Midbrain (tissue), 1 donor: ENCODE data around the gene EMC6.

Experiments
- DNase-seq: peaks from one replicate; lab custom pipeline; 2025; lab: John Stamatoyannopoulos, UW

The EMC6 gene

GRCh38 chr17:3656353-3656752, 12.3 kb upstream of the EMC6 start:
- DNase-seq, result no peak

GRCh38 chr17:3656755-3657587, 11.6 kb upstream of the EMC6 start:
- no peak for DNase-seq

- no peak for DNase-seq
These were observed 11.1 kb upstream of the EMC6 start for GRCh38 chr17:3657588-3657869.

DNA sequence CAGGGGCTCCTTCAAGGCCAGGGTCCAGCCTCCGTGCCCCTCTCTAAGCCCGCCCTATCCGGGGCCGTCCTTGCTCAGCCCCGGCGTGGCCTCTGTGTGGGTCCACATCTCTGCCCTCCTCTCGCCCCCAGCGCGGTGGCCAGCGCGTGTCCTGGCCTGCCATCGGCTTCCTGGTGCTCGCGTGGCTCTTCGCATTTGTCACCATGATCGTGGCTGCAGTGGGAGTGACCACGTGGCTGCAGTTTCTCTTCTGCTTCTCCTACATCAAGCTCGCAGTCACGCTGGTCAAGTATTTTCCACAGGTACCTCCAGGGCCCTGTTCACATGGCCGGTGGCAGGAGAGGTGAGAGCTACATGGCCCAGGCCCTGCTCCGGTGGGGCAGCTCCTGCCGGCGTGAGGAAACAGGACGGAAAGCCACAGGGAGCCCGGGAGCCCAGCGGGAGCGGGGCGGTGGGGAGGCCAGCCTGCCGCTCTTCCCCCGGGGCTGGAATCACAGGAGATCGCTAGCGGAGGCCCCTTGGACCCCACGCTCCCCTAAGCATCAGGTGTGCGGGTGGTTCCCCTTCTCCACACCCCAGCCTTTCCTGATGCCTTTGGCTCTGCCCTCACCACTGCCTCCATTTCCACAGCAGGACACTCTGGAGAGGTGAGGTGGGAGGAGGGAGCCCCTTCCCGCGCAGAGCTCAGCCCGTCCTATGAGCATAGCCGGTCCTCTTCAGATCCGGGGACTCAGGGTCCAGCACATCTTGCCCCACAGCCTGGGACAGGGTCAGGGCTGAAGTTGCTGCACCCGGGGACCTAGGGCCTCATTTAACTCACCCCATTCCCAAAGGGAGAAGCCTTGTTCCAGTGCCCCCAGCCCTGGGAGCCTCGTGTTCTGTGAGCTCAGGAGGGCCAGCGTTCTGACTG, 10.5 kb upstream of the EMC6 start:
- DNase-seq, result no peak

GRCh38 chr17:3658784-3659449, 9.7 kb upstream of the EMC6 start:
- DNase-seq, result no peak

GRCh38 chr17:3659541-3660111, 9.0 kb upstream of the EMC6 start:
- peak; percentile 14 for DNase-seq

- peak; percentile 55 for DNase-seq
These were observed 8.2 kb upstream of the EMC6 start for GRCh38 chr17:3660311-3660891.

GRCh38 chr17:3663102-3664011, 5.3 kb upstream of the EMC6 start:
- no peak for DNase-seq

GRCh38 chr17:3665834-3666233, 2.8 kb upstream of the EMC6 start:
- DNase-seq, result peak; percentile 49

- no peak for DNase-seq
These were observed 2.1 kb upstream of the EMC6 start for GRCh38 chr17:3666516-3666915.

- peak; percentile 77 for DNase-seq
These were observed 990 bp upstream of the EMC6 start for GRCh38 chr17:3667366-3668278.

- no peak for DNase-seq
These were observed 404 bp downstream of the EMC6 start for GRCh38 chr17:3669085-3669347.

GRCh38 chr17:3669548-3669947, 936 bp downstream of the EMC6 start:
- no peak for DNase-seq

- no peak for DNase-seq
These were observed 4.0 kb downstream of the EMC6 start for GRCh38 chr17:3672571-3672970.

GRCh38 chr17:3675886-3676285, 7.3 kb downstream of the EMC6 start:
- DNase-seq, result no peak

DNA sequence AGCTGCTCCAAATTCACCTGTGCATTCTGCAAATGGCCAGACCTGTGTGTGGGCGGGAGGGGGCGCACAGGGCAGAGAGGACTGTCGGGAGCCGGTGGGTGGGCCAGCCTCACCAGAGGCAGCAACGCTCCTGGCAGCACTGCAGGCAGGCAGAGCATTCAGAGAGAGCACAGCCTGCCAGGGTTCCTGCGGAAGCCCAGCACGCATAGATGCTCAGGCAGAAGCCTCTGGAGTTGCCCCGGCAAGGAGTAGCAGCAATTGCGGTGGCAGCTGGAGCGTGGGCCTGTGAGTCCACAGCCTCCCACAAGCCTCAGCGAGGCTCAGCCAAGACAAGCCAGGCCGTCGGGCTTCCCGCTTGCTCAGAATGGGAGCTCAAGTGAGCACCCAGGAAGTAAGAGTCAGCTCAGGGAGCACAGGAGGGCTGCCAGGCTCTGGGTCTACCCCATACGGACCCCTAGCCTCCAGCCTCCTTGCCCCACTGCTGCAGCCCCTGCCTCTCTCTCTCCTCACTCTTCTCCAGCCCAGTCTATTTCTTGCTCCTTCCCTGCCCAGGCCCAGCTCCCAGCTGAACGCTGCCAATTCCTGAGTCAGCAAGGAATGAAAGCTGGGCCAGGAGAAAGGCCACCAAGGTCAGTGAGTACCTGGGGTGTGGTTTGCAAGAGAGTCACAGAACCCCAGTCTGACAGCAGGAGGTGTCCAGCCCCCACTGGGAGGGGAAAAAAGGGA, 9.6 kb downstream of the EMC6 start:
- DNase-seq, result no peak

DNA sequence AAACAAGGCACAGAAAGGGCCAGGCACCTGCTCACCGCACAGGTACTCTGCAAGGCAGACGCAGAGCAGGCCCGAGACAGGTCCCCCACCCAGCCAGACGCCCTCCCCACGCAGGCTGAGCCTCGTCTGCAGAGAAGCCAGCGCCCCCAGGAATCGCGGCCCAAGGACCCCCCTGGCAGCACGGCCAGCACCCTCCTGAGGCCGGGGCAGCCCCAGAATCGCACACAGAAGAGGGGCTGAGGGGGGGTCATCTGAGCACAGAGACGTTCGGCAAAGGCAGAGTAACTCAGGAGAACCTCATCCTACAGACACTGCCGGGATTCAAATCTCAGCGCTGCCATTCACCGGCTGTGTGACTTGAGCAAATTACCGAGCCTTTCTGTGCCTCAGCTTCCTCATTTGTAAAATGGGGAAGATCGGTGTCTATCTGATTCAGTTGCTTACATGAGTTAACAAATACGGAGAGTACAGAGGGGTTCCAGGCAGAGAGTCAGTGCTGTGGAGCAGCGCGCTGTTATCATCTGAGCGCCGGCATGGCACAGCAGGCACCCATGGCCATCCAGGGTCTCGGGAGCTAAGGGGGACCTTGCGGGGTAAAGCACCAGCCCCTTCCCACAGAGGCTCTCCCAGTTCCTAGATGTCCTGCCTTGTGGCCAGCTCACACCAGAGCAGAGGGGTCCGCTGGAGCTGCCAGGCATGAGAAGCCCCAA, 10.4 kb downstream of the EMC6 start:
- DNase-seq, result no peak

- no peak for DNase-seq
These were observed 11.0 kb downstream of the EMC6 start for GRCh38 chr17:3679531-3680126.
